Measurements from ENCODE around the gene FAXDC2.

Gene FAXDC2

GRCh38 chr5:154794525-154795234, 55.7 kb downstream of the FAXDC2 start:
- DNase-seq, result no peak

GRCh38 chr5:154793599-154794524, 56.5 kb downstream of the FAXDC2 start:
- DNase-seq, result no peak

GRCh38 chr5:154791535-154791934, 58.9 kb downstream of the FAXDC2 start:
- no peak for DNase-seq

GRCh38 chr5:154788212-154788611, 62.2 kb downstream of the FAXDC2 start:
- no peak for DNase-seq

- DNase-seq, result no peak
Observed at GRCh38 chr5:154786414-154786813, 64.0 kb downstream of the FAXDC2 start.

GRCh38 chr5:154784856-154785255, 65.5 kb downstream of the FAXDC2 start:
- DNase-seq, result no peak

GRCh38 chr5:154783774-154784460, 66.5 kb downstream of the FAXDC2 start:
- DNase-seq, result no peak

- no peak for DNase-seq
Observed at GRCh38 chr5:154782812-154783592, 67.4 kb downstream of the FAXDC2 start.

GRCh38 chr5:154782326-154782725, 68.1 kb downstream of the FAXDC2 start:
- no peak for DNase-seq

- DNase-seq, result no peak
Observed at GRCh38 chr5:154780128-154780527, 70.3 kb downstream of the FAXDC2 start.

GRCh38 chr5:154779105-154779504, 71.3 kb downstream of the FAXDC2 start:
- DNase-seq, result no peak

- peak in 1 of 14 donors; percentile 5 for DNase-seq
Observed at GRCh38 chr5:154778534-154778933, 71.9 kb downstream of the FAXDC2 start.

- DNase-seq, result no peak
Observed at GRCh38 chr5:154776167-154776566, 74.2 kb downstream of the FAXDC2 start.

GRCh38 chr5:154773326-154773725, 77.1 kb downstream of the FAXDC2 start:
- DNase-seq, result no peak

- peak in 2 of 14 donors; percentile 11 to 14 for DNase-seq
Observed at GRCh38 chr5:154771383-154771901, 79.0 kb downstream of the FAXDC2 start.

GRCh38 chr5:154770111-154770510, 80.3 kb downstream of the FAXDC2 start:
- DNase-seq, result no peak
